GM19240 (cell line): ENCODE results near the gene AMPD3.

ENCODE experiments used
- DNase-seq: peaks from one replicate; pipeline ENCODE4 v3.0.0; 2011; ENCODE audit warnings: low spot score; ENCODE audit not compliant: insufficient read length

Gene AMPD3

GRCh38 chr11:10537600-10537999 is 82.5 kb downstream of the AMPD3 start:
- no peak for DNase-seq

- DNase-seq: no peak
Measured at GRCh38 chr11:10538924-10539323, 83.9 kb downstream of the AMPD3 start.

- no peak for DNase-seq
Measured at GRCh38 chr11:10539339-10539738, 84.3 kb downstream of the AMPD3 start.

- DNase-seq: no peak
Measured at GRCh38 chr11:10540546-10540914, 85.5 kb downstream of the AMPD3 start.

- peak; percentile 94 for DNase-seq
Measured at GRCh38 chr11:10540915-10541560, 86.0 kb downstream of the AMPD3 start, which contains the start of gene RNF141. TSS of gene RNF141 (minus strand) at chr11:10541187. CDS start at chr11:10534158, 7,029 bp downstream.

GRCh38 chr11:10541561-10541930 is 86.5 kb downstream of the AMPD3 start:
- no peak for DNase-seq

GRCh38 chr11:10542776-10543175 is 87.7 kb downstream of the AMPD3 start:
- DNase-seq: no peak

- no peak for DNase-seq
Measured at GRCh38 chr11:10543782-10544181, 88.7 kb downstream of the AMPD3 start.

- DNase-seq: no peak
Measured at GRCh38 chr11:10544491-10545465, 89.7 kb downstream of the AMPD3 start.

GRCh38 chr11:10550503-10551289 is 95.6 kb downstream of the AMPD3 start:
- DNase-seq: no peak

GRCh38 chr11:10551290-10551592 is 96.2 kb downstream of the AMPD3 start:
- DNase-seq: no peak

GRCh38 chr11:10551845-10552352 is 96.8 kb downstream of the AMPD3 start:
- no peak for DNase-seq

- DNase-seq: no peak
Measured at GRCh38 chr11:10556590-10556989, 101.5 kb downstream of the AMPD3 start.
